C4-2B (cell line): Measurements from ENCODE around the gene NOTCH3.

Experiments
- CTCF ChIP-seq: fragments of 450-650 bp; conservative IDR thresholded peaks from 2 replicates; pipeline ENCODE4 v1.5.1; 2017; ENCODE audit warnings: mild to moderate bottlenecking
- ZFX ChIP-seq: fragments of 450-650 bp; IDR thresholded peaks from 2 replicates; pipeline ENCODE4 v1.6.1; 2017

- TF ChIP-seq CTCF (no peak), ZFX (no peak)
Measured at GRCh38 chr19:15237759-15238638, 37.2 kb upstream of the NOTCH3 start.
